NOMO-1 (cell line): ENCODE measurements around the gene CACNA1A.
"Not testable (repeated sequence)": the region's sequence is repeated elsewhere in the genome, so short reads cannot be mapped to it uniquely, and the experiment has no call there.

Source experiments
- DNase-seq, 2 experiments: peaks; one replicate each; lab custom pipeline; 2025; ENCODE audit not compliant: unreplicated experiment in 2 of 2; lab: John Stamatoyannopoulos, UW

CACNA1A gene

GRCh38 chr19:13427273-13428051 lies 78.8 kb downstream of the CACNA1A start:
- no peak for DNase-seq

GRCh38 chr19:13425875-13426274 lies 80.4 kb downstream of the CACNA1A start:
- DNase-seq, result not testable (repeated sequence)

- no peak for DNase-seq
Observed at GRCh38 chr19:13425151-13425550, 81.1 kb downstream of the CACNA1A start.

- no peak for DNase-seq
Observed at GRCh38 chr19:13420780-13421179, 85.5 kb downstream of the CACNA1A start.

GRCh38 chr19:13417054-13417453 lies 89.2 kb downstream of the CACNA1A start:
- DNase-seq, result no peak

- no peak for DNase-seq
Observed at GRCh38 chr19:13411899-13412298, 94.4 kb downstream of the CACNA1A start.

- no peak for DNase-seq
Observed at GRCh38 chr19:13410946-13411345, 95.3 kb downstream of the CACNA1A start.

GRCh38 chr19:13408889-13409518 lies 97.3 kb downstream of the CACNA1A start:
- DNase-seq, result no peak

GRCh38 chr19:13404236-13404635 lies 102.0 kb downstream of the CACNA1A start:
- DNase-seq, result no peak

GRCh38 chr19:13401388-13401787 lies 104.9 kb downstream of the CACNA1A start:
- no peak for DNase-seq

GRCh38 chr19:13400296-13400695 lies 106.0 kb downstream of the CACNA1A start:
- no peak for DNase-seq

GRCh38 chr19:13399746-13400145 lies 106.5 kb downstream of the CACNA1A start:
- DNase-seq, result no peak

- peak in 1 of 2 experiments; percentile 47 for DNase-seq
Observed at GRCh38 chr19:13398780-13399726, 107.2 kb downstream of the CACNA1A start.

- no peak for DNase-seq
Observed at GRCh38 chr19:13398182-13398581, 108.1 kb downstream of the CACNA1A start.

GRCh38 chr19:13396250-13397080 lies 109.8 kb downstream of the CACNA1A start:
- DNase-seq, result peak; percentile 58 to 71

GRCh38 chr19:13382633-13382938 lies 123.7 kb downstream of the CACNA1A start:
- DNase-seq, result no peak

GRCh38 chr19:13381827-13382632 lies 124.2 kb downstream of the CACNA1A start:
- DNase-seq, result no peak

- no peak for DNase-seq
Observed at GRCh38 chr19:13376537-13376936, 129.7 kb downstream of the CACNA1A start.

- no peak for DNase-seq
Observed at GRCh38 chr19:13373599-13373998, 132.7 kb downstream of the CACNA1A start.

GRCh38 chr19:13370948-13371347 lies 135.3 kb downstream of the CACNA1A start:
- DNase-seq, result no peak
